ENCODE results near the gene MTHFSD.

DNA sequence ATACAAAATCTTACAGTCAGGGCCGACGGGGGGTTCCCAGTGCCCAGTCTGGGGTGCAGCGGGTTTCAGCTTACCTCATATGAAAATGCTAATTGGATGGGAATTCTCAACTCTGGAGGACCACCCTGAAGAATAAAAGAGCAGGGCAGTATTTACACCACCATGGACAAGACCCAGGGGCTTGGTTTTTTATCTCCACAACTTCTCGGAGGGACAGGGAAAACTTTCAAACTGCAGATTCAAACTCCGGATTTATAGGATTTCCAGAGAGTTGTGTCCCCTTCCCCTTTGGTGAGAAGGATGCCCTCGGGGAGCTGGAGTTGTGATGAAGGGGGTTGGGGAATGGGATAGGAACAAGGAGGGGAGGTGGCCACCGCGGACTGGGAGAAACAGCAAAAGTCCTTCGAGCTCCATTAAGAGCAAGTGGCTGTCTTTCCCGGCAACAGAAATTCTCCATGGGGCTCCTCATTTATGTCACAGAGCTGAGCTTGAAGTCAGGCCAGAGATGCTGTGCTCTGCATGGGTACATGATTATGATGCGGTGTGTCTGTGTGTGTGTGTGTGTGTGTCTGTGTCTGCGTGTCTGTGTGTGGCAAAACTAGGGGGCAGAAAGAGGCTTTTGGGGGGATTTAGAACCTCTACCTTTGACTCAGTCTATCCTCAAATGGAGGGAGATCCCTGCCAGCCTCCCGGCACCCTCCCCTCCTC, 39.0 kb upstream of the MTHFSD start:
- TF ChIP-seq, protein P1, sequence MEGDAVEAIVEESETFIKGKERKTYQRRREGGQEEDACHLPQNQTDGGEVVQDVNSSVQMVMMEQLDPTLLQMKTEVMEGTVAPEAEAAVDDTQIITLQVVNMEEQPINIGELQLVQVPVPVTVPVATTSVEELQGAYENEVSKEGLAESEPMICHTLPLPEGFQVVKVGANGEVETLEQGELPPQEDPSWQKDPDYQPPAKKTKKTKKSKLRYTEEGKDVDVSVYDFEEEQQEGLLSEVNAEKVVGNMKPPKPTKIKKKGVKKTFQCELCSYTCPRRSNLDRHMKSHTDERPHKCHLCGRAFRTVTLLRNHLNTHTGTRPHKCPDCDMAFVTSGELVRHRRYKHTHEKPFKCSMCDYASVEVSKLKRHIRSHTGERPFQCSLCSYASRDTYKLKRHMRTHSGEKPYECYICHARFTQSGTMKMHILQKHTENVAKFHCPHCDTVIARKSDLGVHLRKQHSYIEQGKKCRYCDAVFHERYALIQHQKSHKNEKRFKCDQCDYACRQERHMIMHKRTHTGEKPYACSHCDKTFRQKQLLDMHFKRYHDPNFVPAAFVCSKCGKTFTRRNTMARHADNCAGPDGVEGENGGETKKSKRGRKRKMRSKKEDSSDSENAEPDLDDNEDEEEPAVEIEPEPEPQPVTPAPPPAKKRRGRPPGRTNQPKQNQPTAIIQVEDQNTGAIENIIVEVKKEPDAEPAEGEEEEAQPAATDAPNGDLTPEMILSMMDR (IDR thresholded peaks at IDR 0.05) = no peak
- no peak for TF ChIP-seq TEAD4 (IDR thresholded peaks at IDR 0.05; ENCODE audit: borderline replicate concordance, insufficient read depth)
- no peak for TF ChIP-seq NFIC (IDR thresholded peaks at IDR 0.05; ENCODE audit: borderline replicate concordance)
- TF ChIP-seq EP300 (IDR thresholded peaks at IDR 0.05; ENCODE audit: borderline replicate concordance in 1 of 2, low read depth in 1 of 2, low read length in 1 of 2) = no peak
- TF ChIP-seq GABPA (IDR thresholded peaks at IDR 0.05; ENCODE audit: low read depth) = no peak
- no peak for TF ChIP-seq CHD2 (IDR thresholded peaks at IDR 0.05; ENCODE audit: low read length, partially characterized antibody)
- TF ChIP-seq YY1 (IDR thresholded peaks at IDR 0.05; ENCODE audit: low read depth) = no peak
